HG02870 (cell line): ENCODE measurements around the gene AFF1.

Source experiments
- ATAC-seq: cut with Tn5 transposase; IDR thresholded peaks from one replicate; pipeline ENCODE4 v1.9.1; 2021; ENCODE audit warnings: mild to moderate bottlenecking, moderate library complexity; ENCODE audit not compliant: unreplicated experiment

AFF1 gene

GRCh38 chr4:86921608-86922252, 13.1 kb upstream of the AFF1 start:
- no peak for ATAC-seq

- ATAC-seq = no peak
Observed at GRCh38 chr4:86924811-86925210, 10.0 kb upstream of the AFF1 start.

- no peak for ATAC-seq
Observed at GRCh38 chr4:86926435-86927086, 8.2 kb upstream of the AFF1 start.

- peak; percentile 60 for ATAC-seq
Observed at GRCh38 chr4:86927843-86928395, 6.9 kb upstream of the AFF1 start.

GRCh38 chr4:86928400-86929255, 6.2 kb upstream of the AFF1 start:
- no peak for ATAC-seq

GRCh38 chr4:86934147-86934770, 552 bp upstream of the AFF1 start:
- ATAC-seq = no peak

- no peak for ATAC-seq
Observed at GRCh38 chr4:86935566-86935852, 698 bp downstream of the AFF1 start.

- ATAC-seq = peak; percentile 27
Observed at GRCh38 chr4:86935853-86936733, 1.3 kb downstream of the AFF1 start.

GRCh38 chr4:86938771-86939520, 4.1 kb downstream of the AFF1 start:
- no peak for ATAC-seq

GRCh38 chr4:86939729-86940575, 5.1 kb downstream of the AFF1 start:
- ATAC-seq = peak; percentile 63

- no peak for ATAC-seq
Observed at GRCh38 chr4:86940920-86941460, 6.2 kb downstream of the AFF1 start.

- no peak for ATAC-seq
Observed at GRCh38 chr4:86942185-86942666, 7.4 kb downstream of the AFF1 start.

GRCh38 chr4:86944964-86945781, 10.4 kb downstream of the AFF1 start:
- no peak for ATAC-seq

GRCh38 chr4:86946868-86947500, 12.2 kb downstream of the AFF1 start:
- ATAC-seq = no peak

- no peak for ATAC-seq
Observed at GRCh38 chr4:86947501-86948120, 12.8 kb downstream of the AFF1 start.

- no peak for ATAC-seq
Observed at GRCh38 chr4:86948276-86948675, 13.5 kb downstream of the AFF1 start.
